Panc1 (cell line): ENCODE measurements around the gene FTSJ3. TPM values are rescaled to one million over a fixed set of nuclear protein-coding genes. Genes with fewer than 3 reads are reported as not detected.

ENCODE experiments used
- ATAC-seq: fragments of 200-7000 bp; cut with Tn5 transposase; 2 replicates; pipeline ENCODE4 v1.9.1; 2020; ENCODE audit warnings: mild to moderate bottlenecking, moderate library complexity
- BruUV-seq: library from RNA; stranded (reverse); fragments of 400-500 nt; replicated peaks from 2 replicates; lab custom pipeline; 2021; lab: Mats Ljungman, UMichigan
- CTCF ChIA-PET: fragments of 300-600 bp; sonication (Branson Sonifier 250); formaldehyde crosslinking; loops from one replicate; lab custom pipeline; 2022; ENCODE audit warnings: antibody characterized with exemption; lab: Charles Lee
- POLR2A ChIA-PET: fragments of 300-600 bp; sonication (Branson Sonifier 250); formaldehyde crosslinking; loops from one replicate; lab custom pipeline; 2022; ENCODE audit warnings: antibody characterized with exemption; lab: Charles Lee
- DNase-seq: peaks from one replicate; pipeline ENCODE4 v3.0.0-alpha.2; 2010; ENCODE audit warnings: low read depth, low spot score
- H3K27ac ChIP-seq: 2 replicates; pipeline ENCODE4 v1.5.1; 2011; ENCODE audit warnings: mild to moderate bottlenecking, low read length, inconsistent platforms
- H3K27me3 ChIP-seq: fragments of 200-500 bp; sonication (Bioruptor generic); 2 replicates; pipeline ENCODE4 v1.6.0; 2014; ENCODE audit warnings: low read length, inconsistent platforms; ENCODE audit not compliant: control insufficient read depth, insufficient read depth
- H3K36me3 ChIP-seq: fragments of 200-500 bp; sonication (Bioruptor generic); 2 replicates; pipeline ENCODE4 v1.5.1; 2014; ENCODE audit warnings: inconsistent platforms, mild to moderate bottlenecking, low read length, moderate library complexity; ENCODE audit not compliant: control insufficient read depth, insufficient read depth
- H3K4me1 ChIP-seq: 2 replicates; pipeline ENCODE4 v1.5.1; 2011; ENCODE audit warnings: inconsistent platforms, mild to moderate bottlenecking, low read length, moderate library complexity; ENCODE audit not compliant: control insufficient read depth, insufficient read depth
- H3K4me3 ChIP-seq, 2 experiments: 2 replicates each; pipeline ENCODE4 v1.5.1; 2011 to 2012; ENCODE audit warnings: low read depth in 2 of 2, low read length in 2 of 2, mild to moderate bottlenecking in 2 of 2, inconsistent platforms in 1 of 2, moderate library complexity in 1 of 2
- H3K9me3 ChIP-seq: fragments of 200-500 bp; sonication (Bioruptor generic); 2 replicates; pipeline ENCODE4 v1.5.1; 2014; ENCODE audit warnings: low read depth, mild to moderate bottlenecking, inconsistent platforms, low read length, moderate library complexity; ENCODE audit not compliant: control insufficient read depth, insufficient read depth
- CTCF ChIP-seq: fragments of 450-650 bp; IDR thresholded peaks from 2 replicates; pipeline ENCODE4 v1.5.1; 2017; ENCODE audit warnings: mild to moderate bottlenecking
- POLR2AphosphoS5 ChIP-seq: IDR thresholded peaks from 2 replicates; pipeline ENCODE4 v1.6.1; 2012; ENCODE audit warnings: mild to moderate bottlenecking, low read depth, low read length, moderate library complexity
- REST ChIP-seq, 2 experiments: IDR thresholded peaks; 2 replicates each; pipeline ENCODE4 v1.6.1; 2011 to 2012; ENCODE audit warnings: low read depth in 2 of 2, control low read depth in 1 of 2, low read length in 1 of 2, mild to moderate bottlenecking in 1 of 2, moderate library complexity in 1 of 2; ENCODE audit not compliant: insufficient read depth in 1 of 2
- SIN3A ChIP-seq: IDR thresholded peaks from 2 replicates; pipeline ENCODE4 v1.6.1; 2012; ENCODE audit warnings: low read depth, mild to moderate bottlenecking, low read length, moderate library complexity, borderline replicate concordance; ENCODE audit not compliant: insufficient read depth
- TCF7L2 ChIP-seq: IDR thresholded peaks from 2 replicates; pipeline ENCODE4 v1.6.1; 2011; ENCODE audit warnings: mild to moderate bottlenecking, low read depth, low read length, inconsistent platforms
- in situ Hi-C: cut with HindIII; loops from 2 replicates; pipeline ENCODE4 v1.10.0; 2016; ENCODE audit warnings: low sequenced_read_pairs, low pct_unique_long_range_greater_than_20kb
- intact Hi-C: fragments of 100-400 bp; cut with micrococcal nuclease; formaldehyde crosslinking; loops from one replicate; pipeline ENCODE4 v1.10.0; 2022; ENCODE audit not compliant: unreplicated experiment
- total RNA-seq: library from RNA; stranded (reverse); gene quantifications from one replicate; pipeline ENCODE4 v1.2.1, GENCODE V29; 2021; ENCODE audit not compliant: unreplicated experiment

The FTSJ3 gene
- total RNA-seq, 1 experiment from 2014 or later: 41.3 TPM

- CTCF ChIA-PET: no interaction called here
These were observed 17.5 kb downstream of the FTSJ3 start for GRCh38 chr17:63809970-63810369.

GRCh38 chr17:63805591-63805990 lies 21.9 kb downstream of the FTSJ3 start:
- ATAC-seq: no peak
- no peaks in the 10 kb centered on the region for H3K9me3 ChIP-seq
- BruUV-seq: TSS peak; percentile 28
- no peaks in the 10 kb centered on the region for H3K27me3 ChIP-seq
- DNase-seq: no peak
- POLR2A ChIA-PET: no interaction called here
- H3K36me3 ChIP-seq: peaks cover 54% of the 10 kb centered on the region
- intact Hi-C loops (no loop called here), in situ Hi-C loops (no loop called here)
- H3K4me1 ChIP-seq: no peaks in the 10 kb centered on the region
- H3K27ac ChIP-seq: no peak overlapping the region
- H3K4me3 ChIP-seq: no peak overlapping the region
- CTCF ChIA-PET: no interaction called here
- TF ChIP-seq TCF7L2: no peak
- no peak for TF ChIP-seq REST (IDR thresholded peaks at IDR 0.05; ENCODE audit: insufficient read depth in 1 of 2, low read depth in 2 of 2, low read length in 1 of 2)
- no peak for TF ChIP-seq POLR2AphosphoS5
- no peak for TF ChIP-seq SIN3A
- TF ChIP-seq CTCF: no peak

More at GRCh38 chr17:63809970-63810369, 17.5 kb downstream of the FTSJ3 start:
- intact Hi-C loops: no loop called here
- Histone ChIP-seq H3K36me3 (peaks cover 50% of the 10 kb centered on the region), H3K4me3 (no peak overlapping the region), H3K27me3 (no peaks in the 10 kb centered on the region), H3K27ac (no peak overlapping the region), H3K9me3 (no peaks in the 10 kb centered on the region), H3K4me1 (no peaks in the 10 kb centered on the region)
- DNase-seq (no peak), ATAC-seq (no peak)
- TF ChIP-seq POLR2AphosphoS5 (no peak), CTCF (no peak)
- in situ Hi-C loops: no loop called here
- POLR2A ChIA-PET: no interaction called here
- no TSS peak for BruUV-seq
